HuH-7.5 (cell line): ENCODE results near the gene HIRIP3.

Experiments used
- DNase-seq: peaks from one replicate; pipeline ENCODE4 v3.0.0; 2011; ENCODE audit warnings: low spot score

The HIRIP3 gene

GRCh38 chr16:29996766-29997250 lies 1.4 kb upstream of the HIRIP3 start:
- no peak for DNase-seq

GRCh38 chr16:29995911-29996765 lies 721 bp upstream of the HIRIP3 start, which contains the start of gene INO80E:
Gene INO80E, plus strand, starts transcription at chr16:29996241. Its CDS starts 70 bp downstream, at chr16:29996311.
- peak; percentile 99 for DNase-seq

- DNase-seq = no peak
Measured at GRCh38 chr16:29994600-29995323, 655 bp downstream of the HIRIP3 start.

GRCh38 chr16:29993903-29994599 lies 1.4 kb downstream of the HIRIP3 start:
- no peak for DNase-seq

GRCh38 chr16:29993191-29993902 lies 2.1 kb downstream of the HIRIP3 start:
- DNase-seq = no peak

- no peak for DNase-seq
Measured at GRCh38 chr16:29992344-29992967, 3.0 kb downstream of the HIRIP3 start.

GRCh38 chr16:29991571-29991904 lies 3.9 kb downstream of the HIRIP3 start:
- no peak for DNase-seq

- DNase-seq = no peak
Measured at GRCh38 chr16:29990883-29991570, 4.4 kb downstream of the HIRIP3 start.

- DNase-seq = no peak
Measured at GRCh38 chr16:29990034-29990433, 5.4 kb downstream of the HIRIP3 start.

- no peak for DNase-seq
Measured at GRCh38 chr16:29989111-29989858, 6.1 kb downstream of the HIRIP3 start.

GRCh38 chr16:29988346-29989075 lies 6.9 kb downstream of the HIRIP3 start:
- no peak for DNase-seq

- DNase-seq = no peak
Measured at GRCh38 chr16:29987371-29988085, 7.9 kb downstream of the HIRIP3 start.

- DNase-seq = no peak
Measured at GRCh38 chr16:29986931-29987330, 8.5 kb downstream of the HIRIP3 start.

- no peak for DNase-seq
Measured at GRCh38 chr16:29986231-29986630, 9.2 kb downstream of the HIRIP3 start.

GRCh38 chr16:29985271-29985811 lies 10.1 kb downstream of the HIRIP3 start:
- DNase-seq = no peak

- DNase-seq = no peak
Measured at GRCh38 chr16:29984764-29985147, 10.7 kb downstream of the HIRIP3 start.

- no peak for DNase-seq
Measured at GRCh38 chr16:29984137-29984763, 11.2 kb downstream of the HIRIP3 start.
